Kidney epithelial cell (primary cell): ENCODE results near the gene CCND2. TPM values are rescaled to one million over a fixed set of nuclear protein-coding genes. Genes with fewer than 3 reads are reported as not detected.
A peak's percentile ranks its signal among the peaks of the same experiment; 100 is the strongest.

Experiments used
- DNase-seq: peaks from one replicate; pipeline ENCODE4 v3.0.0-alpha.2; 2010; ENCODE audit warnings: low read depth
- H3K27me3 ChIP-seq: 2 replicates; pipeline ENCODE4 v1.6.0; 2011; ENCODE audit warnings: low read length; ENCODE audit not compliant: control insufficient read depth, insufficient read depth
- H3K36me3 ChIP-seq: 2 replicates; pipeline ENCODE4 v1.5.1; 2011; ENCODE audit warnings: low read length; ENCODE audit not compliant: control insufficient read depth, insufficient read depth
- H3K4me3 ChIP-seq: 2 replicates; pipeline ENCODE4 v1.5.1; 2011; ENCODE audit warnings: low read depth, mild to moderate bottlenecking, control low read depth, low read length
- total RNA-seq: library from RNA; depleted of rRNA; stranded (reverse); fragments of >200 nt; gene quantifications from 2 replicates; pipeline ENCODE4 v1.2.3, GENCODE V29; 2015
- TF ChIP-seq, protein P1 (sequence below): IDR thresholded peaks from 2 replicates; pipeline ENCODE4 v1.5.1; 2011; ENCODE audit warnings: mild to moderate bottlenecking, moderate library complexity, low read length, control low read depth, inconsistent platforms; ENCODE audit not compliant: insufficient read depth, poor library complexity, severe bottlenecking

CCND2 gene
- total RNA-seq = 88.3 and 91.0 TPM in 2 replicates

DNA sequence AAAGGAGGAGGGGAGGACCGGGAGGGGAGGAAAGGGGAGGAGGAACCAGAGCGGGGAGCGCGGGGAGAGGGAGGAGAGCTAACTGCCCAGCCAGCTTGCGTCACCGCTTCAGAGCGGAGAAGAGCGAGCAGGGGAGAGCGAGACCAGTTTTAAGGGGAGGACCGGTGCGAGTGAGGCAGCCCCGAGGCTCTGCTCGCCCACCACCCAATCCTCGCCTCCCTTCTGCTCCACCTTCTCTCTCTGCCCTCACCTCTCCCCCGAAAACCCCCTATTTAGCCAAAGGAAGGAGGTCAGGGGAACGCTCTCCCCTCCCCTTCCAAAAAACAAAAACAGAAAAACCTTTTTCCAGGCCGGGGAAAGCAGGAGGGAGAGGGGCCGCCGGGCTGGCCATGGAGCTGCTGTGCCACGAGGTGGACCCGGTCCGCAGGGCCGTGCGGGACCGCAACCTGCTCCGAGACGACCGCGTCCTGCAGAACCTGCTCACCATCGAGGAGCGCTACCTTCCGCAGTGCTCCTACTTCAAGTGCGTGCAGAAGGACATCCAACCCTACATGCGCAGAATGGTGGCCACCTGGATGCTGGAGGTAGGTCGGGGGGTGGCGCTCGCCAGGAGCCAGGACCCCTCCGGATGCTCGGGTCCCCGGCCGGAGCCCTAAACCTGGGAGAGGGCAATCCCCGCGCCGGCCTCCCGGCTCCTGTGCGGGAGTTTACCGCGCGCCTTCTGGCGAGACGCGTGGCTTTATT is at the start of gene CCND2:
Gene CCND2 (plus strand): TSS at position 111 of the 744 bp plus-strand sequence. CDS start 279 bp downstream, at position 390.
- Histone ChIP-seq H3K36me3 (no peaks in the 10 kb centered on the region), H3K4me3 (peak within 1 kb of the TSS; percentile 60), H3K27me3 (peaks cover 80% of the 10 kb centered on the region)
- no peak for DNase-seq
- TF ChIP-seq, protein P1, sequence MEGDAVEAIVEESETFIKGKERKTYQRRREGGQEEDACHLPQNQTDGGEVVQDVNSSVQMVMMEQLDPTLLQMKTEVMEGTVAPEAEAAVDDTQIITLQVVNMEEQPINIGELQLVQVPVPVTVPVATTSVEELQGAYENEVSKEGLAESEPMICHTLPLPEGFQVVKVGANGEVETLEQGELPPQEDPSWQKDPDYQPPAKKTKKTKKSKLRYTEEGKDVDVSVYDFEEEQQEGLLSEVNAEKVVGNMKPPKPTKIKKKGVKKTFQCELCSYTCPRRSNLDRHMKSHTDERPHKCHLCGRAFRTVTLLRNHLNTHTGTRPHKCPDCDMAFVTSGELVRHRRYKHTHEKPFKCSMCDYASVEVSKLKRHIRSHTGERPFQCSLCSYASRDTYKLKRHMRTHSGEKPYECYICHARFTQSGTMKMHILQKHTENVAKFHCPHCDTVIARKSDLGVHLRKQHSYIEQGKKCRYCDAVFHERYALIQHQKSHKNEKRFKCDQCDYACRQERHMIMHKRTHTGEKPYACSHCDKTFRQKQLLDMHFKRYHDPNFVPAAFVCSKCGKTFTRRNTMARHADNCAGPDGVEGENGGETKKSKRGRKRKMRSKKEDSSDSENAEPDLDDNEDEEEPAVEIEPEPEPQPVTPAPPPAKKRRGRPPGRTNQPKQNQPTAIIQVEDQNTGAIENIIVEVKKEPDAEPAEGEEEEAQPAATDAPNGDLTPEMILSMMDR = no peak

DNA sequence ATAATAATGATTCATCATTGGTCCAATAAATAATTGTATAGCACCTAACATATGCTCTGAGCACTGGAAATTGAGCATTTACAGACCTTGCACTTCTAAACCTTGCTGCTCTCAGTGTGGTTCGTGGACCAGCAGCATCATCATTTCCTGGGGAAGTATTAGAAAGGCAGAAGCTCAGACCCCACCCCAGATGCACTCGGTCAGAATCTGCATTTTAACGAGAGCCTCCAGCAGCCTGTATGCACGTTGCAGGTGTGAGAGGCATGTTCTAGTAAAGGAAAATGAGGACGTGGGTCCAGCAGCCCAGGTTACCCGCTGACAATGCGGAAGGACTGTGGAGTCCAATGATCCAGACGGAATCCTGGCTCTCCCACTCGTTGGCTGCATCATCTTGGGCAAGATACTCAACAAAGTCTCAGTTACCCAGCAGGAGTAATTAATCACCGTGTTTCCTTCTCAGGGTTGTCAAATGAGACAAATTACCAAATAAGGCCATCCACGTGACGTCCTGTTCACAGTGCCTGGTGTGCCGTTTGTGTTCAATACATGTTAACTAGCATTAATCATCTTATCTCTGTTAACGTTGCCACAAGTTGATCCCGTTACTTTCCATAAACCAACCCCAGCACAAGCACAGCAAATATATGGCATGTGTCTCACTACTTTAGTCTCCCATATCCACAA is 49.2 kb upstream of the CCND2 start:
- Histone ChIP-seq H3K36me3 (no peaks in the 10 kb centered on the region), H3K4me3 (no peak overlapping the region), H3K27me3 (no peaks in the 10 kb centered on the region)
- TF ChIP-seq, protein P1 = no peak
- no peak for DNase-seq

- no peak overlapping the region for H3K4me3 ChIP-seq
- TF ChIP-seq, protein P1 = no peak
- H3K27me3 ChIP-seq = no peaks in the 10 kb centered on the region
- no peak for DNase-seq
- no peaks in the 10 kb centered on the region for H3K36me3 ChIP-seq
Observed at GRCh38 chr12:4225571-4225970, 48.0 kb upstream of the CCND2 start.

- TF ChIP-seq, protein P1 = no peak
- Histone ChIP-seq H3K36me3 (no peaks in the 10 kb centered on the region), H3K27me3 (no peaks in the 10 kb centered on the region), H3K4me3 (no peak overlapping the region)
- DNase-seq = no peak
Observed at GRCh38 chr12:4227046-4227445, 46.5 kb upstream of the CCND2 start.

- TF ChIP-seq, protein P1 = no peak
- no peak for DNase-seq
- Histone ChIP-seq H3K4me3 (no peak overlapping the region), H3K27me3 (no peaks in the 10 kb centered on the region), H3K36me3 (no peaks in the 10 kb centered on the region)
Observed at GRCh38 chr12:4228122-4228580, 45.4 kb upstream of the CCND2 start.
